GM13977 (cell line): ENCODE data around the gene MEIS3.

ENCODE experiments used
- DNase-seq: peaks from one replicate; pipeline ENCODE4 v3.0.0; 2012; ENCODE audit warnings: low spot score
- in situ Hi-C: fragments of 300-500 bp; cut with MboI; formaldehyde crosslinking; loops from one replicate; pipeline ENCODE4 v1.12.0; 2022; ENCODE audit warnings: low sequenced_read_pairs, low pct_unique_long_range_greater_than_20kb, mixed read lengths, inconsistent platforms; ENCODE audit not compliant: unreplicated experiment
- TF ChIP-seq, protein P1 (sequence below): IDR thresholded peaks from 2 replicates; pipeline ENCODE4 v1.5.1; 2012; ENCODE audit warnings: mild to moderate bottlenecking, control low read depth; ENCODE audit not compliant: insufficient read depth; ENCODE audit errors: extremely low read depth, missing control alignments

Gene MEIS3

DNA sequence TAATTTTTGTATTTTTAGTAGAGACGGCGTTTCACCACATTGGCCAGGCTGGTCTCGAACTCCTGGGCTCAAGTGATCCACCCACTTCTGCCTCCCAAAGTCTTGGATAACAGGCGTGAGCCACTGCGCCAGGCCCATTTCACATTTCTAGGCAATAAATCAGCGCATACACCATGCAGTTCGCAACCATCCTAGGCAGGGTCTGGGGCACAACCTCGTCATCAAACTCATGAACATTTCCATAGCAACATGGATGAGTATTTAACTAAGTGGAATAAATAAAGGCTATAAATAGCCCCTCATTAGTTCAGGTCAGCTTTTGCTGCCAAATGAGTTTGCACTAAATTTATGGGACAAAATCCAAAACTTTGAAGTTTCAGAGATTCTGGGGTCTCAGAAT is 8.2 kb downstream of the MEIS3 start:
- in situ Hi-C loops: no loop called here
- TF ChIP-seq, protein P1, sequence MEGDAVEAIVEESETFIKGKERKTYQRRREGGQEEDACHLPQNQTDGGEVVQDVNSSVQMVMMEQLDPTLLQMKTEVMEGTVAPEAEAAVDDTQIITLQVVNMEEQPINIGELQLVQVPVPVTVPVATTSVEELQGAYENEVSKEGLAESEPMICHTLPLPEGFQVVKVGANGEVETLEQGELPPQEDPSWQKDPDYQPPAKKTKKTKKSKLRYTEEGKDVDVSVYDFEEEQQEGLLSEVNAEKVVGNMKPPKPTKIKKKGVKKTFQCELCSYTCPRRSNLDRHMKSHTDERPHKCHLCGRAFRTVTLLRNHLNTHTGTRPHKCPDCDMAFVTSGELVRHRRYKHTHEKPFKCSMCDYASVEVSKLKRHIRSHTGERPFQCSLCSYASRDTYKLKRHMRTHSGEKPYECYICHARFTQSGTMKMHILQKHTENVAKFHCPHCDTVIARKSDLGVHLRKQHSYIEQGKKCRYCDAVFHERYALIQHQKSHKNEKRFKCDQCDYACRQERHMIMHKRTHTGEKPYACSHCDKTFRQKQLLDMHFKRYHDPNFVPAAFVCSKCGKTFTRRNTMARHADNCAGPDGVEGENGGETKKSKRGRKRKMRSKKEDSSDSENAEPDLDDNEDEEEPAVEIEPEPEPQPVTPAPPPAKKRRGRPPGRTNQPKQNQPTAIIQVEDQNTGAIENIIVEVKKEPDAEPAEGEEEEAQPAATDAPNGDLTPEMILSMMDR: no peak
- DNase-seq: no peak

DNA sequence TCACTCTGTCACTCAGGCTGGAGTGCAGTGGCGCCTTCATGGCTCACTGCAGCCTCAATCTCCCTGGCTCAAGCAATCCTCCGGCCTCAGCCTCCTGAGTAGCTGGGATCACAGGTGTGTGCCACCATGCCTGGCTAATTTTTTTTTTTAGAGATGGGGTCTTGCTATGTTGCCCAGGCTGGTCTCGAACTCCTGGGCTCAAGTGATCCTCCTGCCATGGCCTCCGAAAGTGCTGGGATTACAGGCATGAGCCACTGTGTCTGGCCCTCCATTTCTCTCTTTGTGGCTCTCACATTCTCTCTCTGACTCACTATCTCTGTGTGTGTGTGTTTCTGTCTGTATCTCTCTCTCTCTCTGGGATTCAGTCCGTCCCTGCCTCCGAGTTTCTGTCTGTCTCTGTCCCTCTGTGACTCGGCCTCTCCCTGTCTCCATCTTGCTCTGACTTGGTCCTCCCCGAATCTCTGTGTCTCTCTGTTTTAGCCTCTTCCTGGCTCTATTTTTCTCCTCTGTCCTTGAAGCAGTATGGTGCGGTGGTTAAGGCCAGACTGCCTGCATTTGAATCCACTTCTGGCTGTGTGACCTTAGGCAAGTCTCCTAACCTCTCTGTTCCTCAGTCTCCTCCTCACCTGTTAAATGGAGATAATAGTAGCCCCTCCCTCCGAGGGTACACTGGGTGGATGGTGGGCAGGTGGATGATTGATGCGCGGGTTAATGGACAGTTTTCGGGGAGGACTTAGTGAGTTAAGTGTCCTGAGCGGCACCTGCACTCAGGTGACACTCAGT is 11.0 kb downstream of the MEIS3 start:
- TF ChIP-seq, protein P1: no peak
- in situ Hi-C loops: no loop called here
- DNase-seq: peak; percentile 10

DNA sequence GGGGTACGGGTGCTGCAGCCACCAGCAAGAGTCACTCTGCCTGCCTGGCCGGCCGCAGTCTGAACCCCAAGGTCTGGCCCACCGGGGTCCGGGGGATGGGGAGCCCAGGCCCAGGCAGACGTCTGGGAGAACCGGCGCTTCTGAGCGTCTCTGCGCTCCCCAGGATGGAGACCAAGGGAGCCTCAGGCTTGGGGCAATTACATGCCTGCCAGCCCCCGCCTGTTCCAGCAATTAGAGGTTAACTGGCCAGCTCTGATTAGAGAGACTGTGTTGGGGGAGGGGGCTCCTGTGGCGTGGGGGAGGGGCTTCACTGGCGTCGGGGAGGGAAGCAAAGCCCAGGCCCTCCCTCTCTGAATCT is 11.9 kb downstream of the MEIS3 start:
- in situ Hi-C loops: no loop called here
- TF ChIP-seq, protein P1: no peak
- DNase-seq: peak; percentile 31

DNA sequence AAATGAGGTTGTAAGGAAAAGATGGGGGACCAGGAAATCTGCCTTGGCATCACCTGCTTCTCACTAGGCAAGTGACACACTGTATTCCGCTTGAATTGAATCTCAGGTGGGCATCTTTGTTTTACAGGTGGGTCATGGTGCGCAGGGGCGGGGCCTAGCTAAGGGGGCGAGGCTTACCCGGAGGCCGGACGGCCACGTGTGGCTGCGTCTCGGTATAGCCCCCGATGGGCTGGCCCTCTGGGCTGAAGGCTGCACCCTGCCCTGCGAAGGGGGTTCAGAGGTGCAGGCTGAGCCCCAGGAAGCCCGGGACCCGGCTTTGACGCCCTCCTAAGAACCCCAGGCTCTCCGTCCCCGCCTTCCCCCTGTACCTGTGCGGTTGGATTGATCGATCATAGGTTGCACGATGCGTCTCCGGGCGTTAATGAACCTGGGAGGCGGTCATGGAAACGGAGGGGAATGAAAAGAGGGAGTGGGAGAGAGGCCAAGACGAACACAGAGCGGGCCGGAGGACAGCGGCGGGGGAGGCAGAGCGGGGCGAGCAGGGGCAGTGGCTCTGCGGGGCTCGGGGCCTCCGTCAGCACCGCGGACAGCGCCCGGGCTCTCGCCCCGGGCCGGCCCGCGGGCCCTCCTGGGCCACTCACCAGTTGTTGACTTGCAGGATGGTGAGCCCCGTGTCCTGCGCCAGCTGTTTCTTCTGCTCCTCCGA is 12.5 kb downstream of the MEIS3 start:
- in situ Hi-C loops: no loop called here
- TF ChIP-seq, protein P1: no peak
- peak; percentile 32 for DNase-seq

DNA sequence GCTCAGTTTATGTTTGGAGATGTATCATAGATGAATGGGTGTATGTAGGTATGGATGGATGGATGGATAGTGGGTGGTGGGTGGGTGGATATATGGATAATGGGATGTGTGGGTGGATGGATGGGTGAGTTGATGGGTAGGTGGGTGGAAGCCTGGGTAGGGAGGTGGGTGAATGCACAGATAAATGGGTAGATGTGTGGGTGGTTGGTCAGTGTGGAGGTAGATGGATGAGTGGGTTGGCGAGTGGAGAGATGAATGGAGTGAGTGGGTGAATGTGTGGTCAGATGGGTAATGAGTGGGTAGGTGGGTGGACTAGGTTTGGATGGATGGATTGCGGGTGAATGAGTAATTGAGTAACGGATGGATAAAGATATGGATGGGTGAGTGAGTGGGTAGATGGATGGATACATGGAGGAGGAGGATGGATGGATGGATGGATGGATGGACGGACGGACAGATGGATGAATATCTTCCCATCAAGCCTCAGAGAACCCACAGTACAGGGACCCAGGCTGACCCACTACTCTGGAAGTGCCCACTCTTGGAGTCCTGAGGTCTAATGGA is 13.4 kb downstream of the MEIS3 start:
- in situ Hi-C loops: no loop called here
- DNase-seq: peak; percentile 14

DNA sequence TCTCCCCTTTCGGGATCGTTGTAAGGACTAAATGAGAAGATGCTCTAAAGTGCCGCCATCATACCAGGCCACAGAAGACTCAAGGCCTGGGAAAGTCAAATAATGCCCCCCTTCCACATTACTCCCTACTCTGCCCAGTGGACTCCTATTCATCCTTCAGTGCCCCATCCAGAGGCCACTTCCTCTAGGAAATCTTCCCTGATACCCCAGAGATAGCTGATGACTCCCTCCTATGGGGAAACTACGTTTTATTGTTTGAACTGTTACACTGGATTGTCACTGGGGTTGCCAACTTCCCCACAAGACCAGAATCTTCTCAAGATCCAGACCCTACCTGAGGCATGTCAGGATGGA is 14.2 kb downstream of the MEIS3 start:
- in situ Hi-C loops: no loop called here

More for the DNA sequence above, 13.4 kb downstream of the MEIS3 start:
- TF ChIP-seq, protein P1: no peak

More for the DNA sequence above, 14.2 kb downstream of the MEIS3 start:
- no peak for DNase-seq
- TF ChIP-seq, protein P1: no peak
